HEK293T (cell line): Measurements from ENCODE around the gene PLEK2.

Experiments
- CTCF ChIA-PET: fragments of 350-600 bp; formaldehyde crosslinking; extraction: SDS; loops from one replicate; lab custom pipeline; 2021; ENCODE audit warnings: antibody characterized with exemption, inconsistent platforms; lab: Yijun Ruan, JAX
- POLR2A ChIA-PET: fragments of 350-600 bp; formaldehyde crosslinking; extraction: SDS; loops from one replicate; lab custom pipeline; 2020; ENCODE audit warnings: antibody characterized with exemption, inconsistent platforms; lab: Yijun Ruan, JAX
- DNase-seq: peaks from one replicate; pipeline ENCODE4 v3.0.0; 2012; ENCODE audit warnings: mixed read lengths; ENCODE audit errors: extremely low spot score
- ARNT ChIP-seq: fragments of 450-650 bp; IDR thresholded peaks from 2 replicates; pipeline ENCODE4 v1.6.1; 2017; ENCODE audit warnings: mild to moderate bottlenecking
- BHLHE40 ChIP-seq: fragments of 450-650 bp; IDR thresholded peaks from 2 replicates; pipeline ENCODE4 v1.6.1; 2016; ENCODE audit warnings: mild to moderate bottlenecking, moderate library complexity, borderline replicate concordance
- CTBP1 ChIP-seq: fragments of 450-650 bp; IDR thresholded peaks from 2 replicates; pipeline ENCODE4 v1.6.1; 2016; ENCODE audit warnings: borderline replicate concordance
- ELF4 ChIP-seq: fragments of 450-650 bp; IDR thresholded peaks from 2 replicates; pipeline ENCODE4 v1.6.1; 2017; ENCODE audit warnings: antibody characterized with exemption
- FOXA1 ChIP-seq: fragments of 450-650 bp; IDR thresholded peaks from 2 replicates; pipeline ENCODE4 v1.6.1; 2016; ENCODE audit warnings: mild to moderate bottlenecking
- FOXK2 ChIP-seq: fragments of 450-650 bp; IDR thresholded peaks from 2 replicates; pipeline ENCODE4 v1.6.1; 2016; ENCODE audit warnings: mild to moderate bottlenecking
- FOXM1 ChIP-seq: fragments of 450-650 bp; IDR thresholded peaks from 2 replicates; pipeline ENCODE4 v1.6.1; 2017; ENCODE audit warnings: mild to moderate bottlenecking, borderline replicate concordance
- HDGF ChIP-seq: fragments of 450-650 bp; IDR thresholded peaks from 2 replicates; pipeline ENCODE4 v1.6.1; 2017; ENCODE audit warnings: antibody characterized with exemption, borderline replicate concordance
- L3MBTL2 ChIP-seq: fragments of 450-650 bp; conservative IDR thresholded peaks from 2 replicates; pipeline ENCODE4 v1.6.1; 2016; ENCODE audit warnings: mild to moderate bottlenecking
- LEF1 ChIP-seq: fragments of 450-650 bp; IDR thresholded peaks from 2 replicates; pipeline ENCODE4 v1.6.1; 2017; ENCODE audit warnings: mild to moderate bottlenecking, borderline replicate concordance
- NFRKB ChIP-seq: fragments of 450-650 bp; IDR thresholded peaks from 2 replicates; pipeline ENCODE4 v1.6.1; 2016; ENCODE audit warnings: mild to moderate bottlenecking, moderate library complexity
- SP1 ChIP-seq: fragments of 450-650 bp; IDR thresholded peaks from 2 replicates; pipeline ENCODE4 v1.6.1; 2017
- SUZ12 ChIP-seq: fragments of 450-650 bp; IDR thresholded peaks from 2 replicates; pipeline ENCODE4 v1.6.1; 2016; ENCODE audit warnings: mild to moderate bottlenecking
- TARDBP ChIP-seq: fragments of 450-650 bp; IDR thresholded peaks from 2 replicates; pipeline ENCODE4 v1.6.1; 2016
- ZNF384 ChIP-seq: fragments of 450-650 bp; IDR thresholded peaks from 2 replicates; pipeline ENCODE4 v1.6.1; 2016
- TF ChIP-seq, protein P1 (sequence below): fragments of 450-650 bp; IDR thresholded peaks from 2 replicates; pipeline ENCODE4 v1.6.1; 2016

Gene PLEK2

DNA sequence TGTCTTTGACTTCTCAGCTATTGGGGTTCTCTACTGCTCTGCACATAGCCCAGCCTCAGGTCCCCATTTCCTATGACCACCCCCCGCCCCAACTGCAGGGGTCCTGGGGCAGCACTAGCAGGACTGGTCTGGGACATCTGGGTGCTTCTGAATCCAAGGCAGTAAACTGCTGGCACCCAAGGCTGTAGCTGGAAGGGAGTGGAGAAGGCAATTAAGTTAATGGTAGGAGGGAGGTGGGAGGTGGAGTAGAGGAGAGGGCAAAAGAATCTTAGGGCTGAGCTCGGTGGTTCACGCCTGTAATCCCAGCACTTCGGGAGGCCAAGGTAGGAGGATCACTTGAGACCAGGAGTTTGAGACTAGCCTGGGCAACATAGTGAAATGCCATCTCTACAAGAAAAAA lies 11.5 kb downstream of the PLEK2 start:
- no peak for TF ChIP-seq NFRKB
- TF ChIP-seq BHLHE40 = no peak
- TF ChIP-seq FOXA1 = no peak
- no peak for TF ChIP-seq ZNF384
- TF ChIP-seq ARNT = no peak
- TF ChIP-seq ELF4 = no peak
- no peak for TF ChIP-seq LEF1
- no peak for TF ChIP-seq L3MBTL2
- TF ChIP-seq SUZ12 = no peak
- TF ChIP-seq TARDBP = no peak
- TF ChIP-seq CTBP1 = no peak
- TF ChIP-seq HDGF = no peak
- TF ChIP-seq FOXM1 = no peak
- TF ChIP-seq, protein P1, sequence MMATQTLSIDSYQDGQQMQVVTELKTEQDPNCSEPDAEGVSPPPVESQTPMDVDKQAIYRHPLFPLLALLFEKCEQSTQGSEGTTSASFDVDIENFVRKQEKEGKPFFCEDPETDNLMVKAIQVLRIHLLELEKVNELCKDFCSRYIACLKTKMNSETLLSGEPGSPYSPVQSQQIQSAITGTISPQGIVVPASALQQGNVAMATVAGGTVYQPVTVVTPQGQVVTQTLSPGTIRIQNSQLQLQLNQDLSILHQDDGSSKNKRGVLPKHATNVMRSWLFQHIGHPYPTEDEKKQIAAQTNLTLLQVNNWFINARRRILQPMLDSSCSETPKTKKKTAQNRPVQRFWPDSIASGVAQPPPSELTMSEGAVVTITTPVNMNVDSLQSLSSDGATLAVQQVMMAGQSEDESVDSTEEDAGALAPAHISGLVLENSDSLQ = no peak
- no peak for TF ChIP-seq SP1
- no peak for TF ChIP-seq FOXK2
- ChIA-PET POLR2A (no interaction called here), CTCF (interaction anchor here (1.1 kb wide), 1 partner anchor 170 kb away, joined by 3 read pairs; no protein-coding TSS in a partner anchor)
- no peak for DNase-seq

DNA sequence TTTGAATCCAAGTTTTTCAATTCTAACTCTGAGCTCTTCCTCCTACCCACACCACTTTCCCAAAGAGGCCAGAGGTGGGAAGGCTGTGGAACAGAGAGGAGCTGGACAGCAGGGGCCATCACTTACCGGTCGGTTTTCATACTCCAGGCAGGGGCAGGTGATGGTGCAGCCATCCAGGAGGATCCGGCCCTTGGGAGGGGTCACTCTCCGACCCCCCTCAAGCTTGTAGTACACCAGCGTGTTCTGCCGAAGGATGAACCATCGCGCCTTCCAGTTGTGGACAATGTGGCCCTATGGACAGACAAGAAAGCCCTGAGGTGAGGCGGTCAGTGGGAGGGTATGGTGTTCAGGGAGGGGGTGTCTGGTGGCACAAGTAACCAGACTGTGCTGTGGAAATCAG lies 14.4 kb downstream of the PLEK2 start:
- POLR2A ChIA-PET = no interaction called here
- CTCF ChIA-PET = no interaction called here
- TF ChIP-seq NFRKB = no peak
- no peak for TF ChIP-seq ARNT
- TF ChIP-seq ZNF384 = no peak
- no peak for DNase-seq

DNA sequence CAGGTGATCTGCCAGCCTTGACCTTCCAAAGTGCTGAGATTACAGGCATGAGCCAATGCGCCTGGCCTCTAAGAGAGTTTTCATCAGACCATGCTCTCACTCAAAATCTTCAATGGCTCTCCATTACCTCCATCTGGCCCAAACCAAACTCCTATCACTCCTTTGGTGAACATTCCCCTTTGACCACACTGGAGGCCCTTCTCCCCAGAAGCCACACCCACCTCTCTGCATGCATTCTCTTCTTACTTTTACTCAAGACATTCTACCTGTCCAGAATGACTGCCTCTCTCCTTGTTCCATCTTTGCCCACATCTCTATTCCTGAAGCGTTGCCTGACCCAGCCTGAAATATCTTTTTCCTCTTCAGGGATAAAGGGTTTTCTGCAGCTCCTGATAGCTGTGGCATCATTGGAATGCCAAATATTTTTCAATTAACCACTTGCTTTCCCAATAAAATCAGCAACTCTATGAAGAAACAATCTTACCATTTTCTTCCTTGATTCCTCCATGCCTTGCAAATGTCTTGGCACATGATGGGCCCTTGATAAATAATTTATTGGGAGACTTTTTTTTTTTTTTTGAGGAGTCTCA lies 15.5 kb downstream of the PLEK2 start:
- TF ChIP-seq L3MBTL2 (no peak), LEF1 (no peak), FOXK2 (no peak), CTBP1 (no peak), FOXM1 (no peak), FOXA1 (no peak), TARDBP (no peak)
- TF ChIP-seq, protein P1 = no peak
- POLR2A ChIA-PET = no interaction called here
- no peak for DNase-seq
- CTCF ChIA-PET = interaction anchor here (0.6 kb wide), 1 partner anchor 1378 kb away, joined by 3 read pairs; no protein-coding TSS in a partner anchor

DNA sequence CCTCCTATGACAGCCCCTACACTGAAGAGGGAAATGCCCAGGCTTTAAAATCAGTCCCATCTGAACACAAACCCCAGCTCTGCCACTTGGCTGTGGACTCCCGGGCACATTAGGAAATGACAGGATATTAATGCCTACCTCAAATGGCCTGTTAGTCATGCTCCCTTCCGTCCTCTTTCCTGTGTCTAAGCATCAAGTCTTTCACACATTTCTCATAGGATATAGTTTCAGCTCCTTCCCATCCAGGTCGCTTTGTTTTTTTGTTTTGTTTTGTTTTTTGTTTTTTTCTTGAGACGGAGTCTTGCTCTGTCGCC lies 16.1 kb downstream of the PLEK2 start:
- ChIA-PET POLR2A (no interaction called here), CTCF (interaction anchor here (0.6 kb wide), 1 partner anchor 1377 kb away, joined by 3 read pairs; no protein-coding TSS in a partner anchor)
- no peak for DNase-seq
- TF ChIP-seq BHLHE40 (no peak), SUZ12 (no peak), L3MBTL2 (no peak)

DNA sequence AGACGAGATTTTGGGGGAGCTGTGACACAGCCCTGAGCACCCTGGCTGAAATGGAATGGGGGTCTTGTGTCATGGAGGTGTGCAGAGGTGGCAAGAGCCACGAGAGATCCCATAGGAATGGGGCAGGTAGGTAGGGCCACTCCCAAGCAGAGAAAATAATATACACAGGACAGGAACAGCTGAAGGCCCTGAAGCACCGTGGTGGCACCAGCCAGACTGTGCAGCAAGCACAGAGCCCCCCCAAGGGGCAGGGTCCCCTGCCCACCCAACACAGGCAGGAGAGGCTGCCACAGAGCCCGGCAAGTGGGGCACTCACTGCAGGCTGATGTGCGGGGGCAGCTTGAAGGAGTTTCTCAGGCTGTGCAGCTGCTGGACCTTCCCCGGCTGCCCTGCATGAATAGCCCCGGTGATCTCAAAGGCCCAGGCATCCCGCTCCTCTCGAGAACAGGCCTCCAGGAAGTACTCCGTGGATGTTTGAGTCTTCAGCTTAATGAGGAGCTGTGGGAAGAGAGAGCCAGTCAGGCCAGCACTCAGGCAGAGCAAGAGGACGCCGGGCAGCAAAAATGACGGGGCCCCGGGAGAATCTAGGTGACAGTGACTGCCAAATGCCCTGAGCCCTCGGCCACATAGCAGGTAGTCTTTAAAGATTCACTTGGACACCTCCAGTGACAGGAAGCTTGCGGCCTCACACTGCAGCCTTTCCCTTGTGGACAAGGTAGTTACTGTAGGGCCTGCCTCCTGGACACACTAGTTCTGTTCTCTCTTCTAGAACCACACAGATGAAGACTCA lies 16.7 kb downstream of the PLEK2 start:
- CTCF ChIA-PET = no interaction called here
- TF ChIP-seq ARNT (no peak), SP1 (no peak), ZNF384 (no peak), NFRKB (no peak), FOXA1 (no peak), L3MBTL2 (no peak), BHLHE40 (no peak), CTBP1 (no peak), SUZ12 (no peak), TARDBP (no peak), LEF1 (no peak), FOXK2 (no peak), FOXM1 (no peak), ELF4 (no peak)
- TF ChIP-seq, protein P1 = no peak
- POLR2A ChIA-PET = no interaction called here
- no peak for DNase-seq

DNA sequence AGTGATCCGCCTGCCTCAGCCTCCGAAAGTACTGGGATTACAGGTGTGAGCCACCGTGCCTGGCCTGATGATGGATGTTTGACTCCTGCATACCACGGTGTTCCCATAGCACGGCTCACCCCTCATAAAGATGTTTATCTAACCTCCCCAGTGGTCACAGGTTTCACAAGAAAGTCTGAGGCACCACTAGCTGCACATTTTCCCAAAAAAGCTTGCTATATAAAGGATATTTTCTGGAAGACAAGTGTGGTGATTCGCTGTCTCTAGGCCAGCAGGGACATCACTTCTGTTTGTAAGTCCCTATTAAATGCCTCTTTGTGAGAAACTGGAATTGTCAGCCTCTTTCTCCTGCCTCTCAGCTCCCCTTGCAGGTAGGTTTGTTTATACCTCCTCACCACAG lies 18.3 kb downstream of the PLEK2 start:
- DNase-seq = no peak
- ChIA-PET CTCF (no interaction called here), POLR2A (no interaction called here)
- TF ChIP-seq L3MBTL2 (no peak), FOXK2 (no peak), HDGF (no peak), LEF1 (no peak), ZNF384 (no peak), SP1 (no peak), ARNT (no peak), TARDBP (no peak), ELF4 (no peak), FOXA1 (no peak), BHLHE40 (no peak), NFRKB (no peak), CTBP1 (no peak)
- TF ChIP-seq, protein P1 = no peak
